IMR-90 (cell line): ENCODE results near the gene SPAG9. TPM values are rescaled to one million over a fixed set of nuclear protein-coding genes. Genes with fewer than 3 reads are reported as not detected.

ENCODE experiments used
- ATAC-seq: fragments of 200-7000 bp; cut with Tn5 transposase; 2 replicates; pipeline ENCODE4 v1.9.1; 2020; ENCODE audit warnings: low read depth, mild to moderate bottlenecking, moderate library complexity
- BruUV-seq: library from RNA; stranded (reverse); fragments of 400-500 nt; replicated peaks from 2 replicates; lab custom pipeline; 2021; lab: Mats Ljungman, UMichigan
- CTCF ChIA-PET: fragments of 300-600 bp; formaldehyde crosslinking; extraction: SDS; loops from one replicate; lab custom pipeline; 2021; ENCODE audit warnings: antibody characterized with exemption; lab: Yijun Ruan, JAX
- POLR2A ChIA-PET: fragments of 300-600 bp; sonication (Branson Sonifier 250); formaldehyde crosslinking; loops from one replicate; lab custom pipeline; 2022; ENCODE audit warnings: antibody characterized with exemption; ENCODE audit not compliant: unreplicated experiment; lab: Charles Lee
- DNase-seq: peaks from one replicate; pipeline ENCODE4 v3.0.0; 2013
- H2AFZ ChIP-seq: replicated peaks from 2 replicates; pipeline ENCODE3; 2013; ENCODE audit warnings: low read length, mild to moderate bottlenecking; ENCODE audit not compliant: poor library complexity
- H2AK5ac ChIP-seq: 2 replicates; pipeline ENCODE4 v1.6.1; 2013; ENCODE audit warnings: low read depth, low read length, inconsistent platforms
- H2AK9ac ChIP-seq: replicated peaks from 2 replicates; pipeline ENCODE3; 2013; ENCODE audit warnings: mild to moderate bottlenecking, low read depth, low read length, moderate library complexity; ENCODE audit not compliant: poor library complexity
- H2BK120ac ChIP-seq: 2 replicates; pipeline ENCODE4 v1.6.1; 2013; ENCODE audit warnings: low read depth, low read length, inconsistent platforms
- H2BK15ac ChIP-seq: 3 replicates; pipeline ENCODE4 v1.6.1; 2013; ENCODE audit warnings: low read depth, low read length, inconsistent platforms
- H2BK20ac ChIP-seq: 2 replicates; pipeline ENCODE4 v1.6.1; 2013; ENCODE audit warnings: low read depth, mild to moderate bottlenecking, inconsistent platforms, low read length, moderate library complexity
- H2BK5ac ChIP-seq: 2 replicates; pipeline ENCODE4 v1.6.1; 2013; ENCODE audit warnings: mild to moderate bottlenecking, low read depth, low read length, inconsistent platforms; ENCODE audit not compliant: poor library complexity, severe bottlenecking
- H3K14ac ChIP-seq: replicated peaks from 2 replicates; pipeline ENCODE4 v1.6.1; 2013; ENCODE audit warnings: low read depth, low read length, inconsistent platforms
- H3K18ac ChIP-seq: 2 replicates; pipeline ENCODE4 v1.6.1; 2013; ENCODE audit warnings: low read depth, low read length, control low read depth
- H3K23ac ChIP-seq: 2 replicates; pipeline ENCODE4 v1.6.1; 2013; ENCODE audit warnings: low read depth, low read length, inconsistent platforms
- H3K27ac ChIP-seq: 2 replicates; pipeline ENCODE4 v1.5.1; 2013; ENCODE audit warnings: mild to moderate bottlenecking, control low read depth, low read length; ENCODE audit not compliant: insufficient read depth
- H3K27me3 ChIP-seq: 2 replicates; pipeline ENCODE4 v1.6.1; 2013; ENCODE audit warnings: low read length; ENCODE audit not compliant: control insufficient read depth, insufficient read depth
- H3K36me3 ChIP-seq: 2 replicates; pipeline ENCODE4 v1.6.1; 2013; ENCODE audit warnings: low read length, mixed read lengths; ENCODE audit not compliant: control insufficient read depth, insufficient read depth
- H3K4ac ChIP-seq: 2 replicates; pipeline ENCODE4 v1.6.1; 2013; ENCODE audit warnings: low read depth, low read length, inconsistent platforms
- H3K4me1 ChIP-seq: 2 replicates; pipeline ENCODE4 v1.6.1; 2013; ENCODE audit warnings: low read length, mixed read lengths; ENCODE audit not compliant: control insufficient read depth, insufficient read depth
- H3K4me2 ChIP-seq: 2 replicates; pipeline ENCODE4 v1.6.1; 2013; ENCODE audit warnings: low read depth, mild to moderate bottlenecking, control low read depth, low read length, moderate library complexity
- H3K4me3 ChIP-seq: 2 replicates; pipeline ENCODE4 v1.5.1; 2013; ENCODE audit warnings: low read depth, mild to moderate bottlenecking, control low read depth, low read length, moderate library complexity; ENCODE audit not compliant: insufficient read depth
- H3K56ac ChIP-seq: 2 replicates; pipeline ENCODE4 v1.6.1; 2013; ENCODE audit warnings: low read length, inconsistent platforms; ENCODE audit not compliant: insufficient read depth; ENCODE audit errors: extremely low read depth
- H3K79me1 ChIP-seq, 2 experiments: 2 replicates each; pipeline ENCODE4 v1.6.1; 2013; ENCODE audit warnings: low read length in 2 of 2, inconsistent platforms in 1 of 2, low read depth in 1 of 2
- H3K9ac ChIP-seq: 2 replicates; pipeline ENCODE4 v1.6.1; 2013; ENCODE audit warnings: low read depth, low read length, control low read depth
- H3K9me1 ChIP-seq: 2 replicates; pipeline ENCODE4 v1.6.1; 2013; ENCODE audit warnings: low read length, inconsistent platforms; ENCODE audit not compliant: insufficient read depth
- H3K9me3 ChIP-seq: 2 replicates; pipeline ENCODE4 v1.6.1; 2013; ENCODE audit warnings: low read length; ENCODE audit not compliant: control insufficient read depth, insufficient read depth
- H4K20me1 ChIP-seq: 2 replicates; pipeline ENCODE4 v1.6.1; 2013; ENCODE audit warnings: low read length, inconsistent platforms; ENCODE audit not compliant: insufficient read depth
- H4K5ac ChIP-seq: 2 replicates; pipeline ENCODE4 v1.6.1; 2013; ENCODE audit warnings: mild to moderate bottlenecking, low read depth, low read length, control low read depth
- H4K8ac ChIP-seq, 2 experiments: 2 replicates each; pipeline ENCODE4 v1.6.1; 2013; ENCODE audit warnings: low read depth in 2 of 2, low read length in 2 of 2, control low read depth in 1 of 2, inconsistent platforms in 1 of 2
- H4K91ac ChIP-seq: 2 replicates; pipeline ENCODE4 v1.6.1; 2013; ENCODE audit warnings: low read depth, low read length, inconsistent platforms; ENCODE audit not compliant: insufficient read depth
- BHLHE40 ChIP-seq: fragments of 150-350 bp; IDR thresholded peaks from 2 replicates; pipeline ENCODE4 v1.6.1; 2016; ENCODE audit warnings: mild to moderate bottlenecking, low read depth, low read length
- CEBPB ChIP-seq: IDR thresholded peaks from 2 replicates; pipeline ENCODE4 v1.6.1; 2012; ENCODE audit warnings: low read depth, low read length, improper control_type of control experiment
- CHD1 ChIP-seq: IDR thresholded peaks from 2 replicates; pipeline ENCODE4 v1.6.1; 2012; ENCODE audit warnings: low read depth, low read length, improper control_type of control experiment
- FOS ChIP-seq: fragments of 150-350 bp; IDR thresholded peaks from 2 replicates; pipeline ENCODE4 v1.6.1; 2016; ENCODE audit warnings: low read depth, low read length
- MAFK ChIP-seq: IDR thresholded peaks from 2 replicates; pipeline ENCODE4 v1.6.1; 2012; ENCODE audit warnings: low read depth, low read length, improper control_type of control experiment
- NFE2L2 ChIP-seq: fragments of 150-350 bp; IDR thresholded peaks from 2 replicates; pipeline ENCODE4 v1.6.1; 2016; ENCODE audit warnings: low read depth, mild to moderate bottlenecking, low read length
- RCOR1 ChIP-seq: IDR thresholded peaks from 2 replicates; pipeline ENCODE4 v1.6.1; 2012; ENCODE audit warnings: mild to moderate bottlenecking, low read length, improper control_type of control experiment; ENCODE audit not compliant: insufficient replicate concordance
- RFX5 ChIP-seq: IDR thresholded peaks from 2 replicates; pipeline ENCODE4 v1.8.0; 2012; ENCODE audit warnings: low read depth, mild to moderate bottlenecking, low read length, moderate library complexity
- SMC3 ChIP-seq: fragments of 150-350 bp; IDR thresholded peaks from 2 replicates; pipeline ENCODE4 v1.6.1; 2016; ENCODE audit warnings: low read depth, mild to moderate bottlenecking, antibody characterized with exemption, low read length, moderate library complexity
- WGBS, 2 experiments: methylation state at CpG; one replicate each; pipeline versions ENCODE4 v1.1.5 to v1.1.7; 2013; ENCODE audit warnings: missing lambda C conversion rate in 2 of 2; ENCODE audit not compliant: insufficient read length in 1 of 2; ENCODE audit errors: extremely low coverage in 2 of 2; 5-methylcytosine and 5-hydroxymethylcytosine counted together
- dilution Hi-C: fragments of 300-500 bp; cut with HindIII; formaldehyde crosslinking; loops from one replicate; pipeline ENCODE4 v1.14.3; 2018; ENCODE audit warnings: low sequenced_read_pairs; ENCODE audit not compliant: unreplicated experiment
- in situ Hi-C: fragments of 300-500 bp; cut with MboI; formaldehyde crosslinking; loops from 3 replicates; pipeline ENCODE4 v1.14.3; 2019; ENCODE audit warnings: low sequenced_read_pairs, inconsistent platforms, mixed read lengths
- intact Hi-C: fragments of 100-400 bp; cut with micrococcal nuclease; formaldehyde crosslinking; loops from 2 replicates; pipeline ENCODE4 v1.10.0; 2022
- polyA plus RNA-seq, 3 experiments: library from polyadenylated mRNA; depleted of rRNA; stranded (reverse); fragments of >200 nt; gene quantifications; 2 replicates each; pipeline ENCODE4 v1.2.3, GENCODE V29; 2012; ENCODE audit warnings: low replicate concordance in 1 of 3
- total RNA-seq: library from RNA; depleted of rRNA; stranded (reverse); fragments of >200 nt; gene quantifications from 2 replicates; pipeline ENCODE4 v1.2.3, GENCODE V29; 2012
- TF ChIP-seq, protein P1 (sequence below): conservative IDR thresholded peaks from 2 replicates; pipeline ENCODE4 v1.5.1; 2012; ENCODE audit warnings: mild to moderate bottlenecking, low read depth, low read length, improper control_type of control experiment
- TF ChIP-seq, protein P2 (sequence below): fragments of 150-350 bp; IDR thresholded peaks from 2 replicates; pipeline ENCODE4 v1.6.1; 2016; ENCODE audit warnings: low read depth, mild to moderate bottlenecking, low read length, moderate library complexity, borderline replicate concordance

The SPAG9 gene
- total and polyA plus RNA-seq, 2 of the 4 experiments (the other 2 are of a cell fraction), result 26.7 to 75.5 TPM

DNA sequence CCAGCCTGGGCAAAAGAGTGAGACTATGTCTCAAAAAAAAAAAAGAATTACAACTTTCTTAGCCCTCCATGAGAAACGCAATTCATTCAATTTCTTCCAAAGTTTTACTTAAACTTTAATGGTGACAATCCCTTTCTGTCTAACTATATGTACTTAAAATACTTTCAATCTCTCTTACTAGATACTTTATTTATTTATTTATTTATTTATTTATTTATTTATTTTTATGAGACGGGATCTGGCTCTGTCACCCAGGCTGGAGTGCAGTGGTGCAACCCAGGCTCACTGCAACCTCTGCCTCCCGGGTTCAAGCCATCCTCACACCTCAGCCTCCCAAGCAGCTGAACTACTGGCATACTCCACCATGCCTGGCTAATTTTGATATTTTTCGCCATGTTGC, 108.1 kb downstream of the SPAG9 start:
- Histone ChIP-seq H3K18ac (no peak overlapping the region), H3K9ac (no peak overlapping the region), H3K23ac (no peak overlapping the region), H3K79me1 (peaks cover 0 to 7% of the 10 kb centered on the region in 2 experiments; a peak in 2 of 4 replicates), H3K9me1 (no peaks in the 10 kb centered on the region), H3K27me3 (no peaks in the 10 kb centered on the region), H4K20me1 (no peaks in the 10 kb centered on the region), H3K9me3 (no peaks in the 10 kb centered on the region), H2BK15ac (no peak overlapping the region), H2BK5ac (no peak overlapping the region), H2AFZ (no peak overlapping the region), H3K4me2 (no peak overlapping the region), H3K4ac (no peak overlapping the region), H2BK120ac (no peak overlapping the region), H3K14ac (no peak overlapping the region), H4K8ac (no peak overlapping the region), H3K36me3 (peaks cover 11% of the 10 kb centered on the region), H4K5ac (no peak overlapping the region), H3K4me3 (no peak overlapping the region), H3K27ac (no peak overlapping the region), H4K91ac (no peak overlapping the region), H3K56ac (no peak overlapping the region), H2BK20ac (no peak overlapping the region), H2AK9ac (no peak overlapping the region), H3K4me1 (no peaks in the 10 kb centered on the region), H2AK5ac (no peak overlapping the region)
- no peak for ATAC-seq
- ChIA-PET POLR2A (no interaction called here), CTCF (no interaction called here)
- no peak for DNase-seq
- 100% methylated on average over 2 of the region's 4 CpGs; no CpG with 5 or more reads in 1 of the 2 experiments for WGBS, 2 experiments
- in situ Hi-C loops (no loop called here), intact Hi-C loops (no loop called here), dilution Hi-C loops (no loop called here)
- TF ChIP-seq CHD1 (no peak), RCOR1 (no peak), SMC3 (no peak), MAFK (no peak), CEBPB (no peak), RFX5 (no peak), BHLHE40 (no peak), NFE2L2 (no peak), FOS (no peak)
- TF ChIP-seq, protein P1, sequence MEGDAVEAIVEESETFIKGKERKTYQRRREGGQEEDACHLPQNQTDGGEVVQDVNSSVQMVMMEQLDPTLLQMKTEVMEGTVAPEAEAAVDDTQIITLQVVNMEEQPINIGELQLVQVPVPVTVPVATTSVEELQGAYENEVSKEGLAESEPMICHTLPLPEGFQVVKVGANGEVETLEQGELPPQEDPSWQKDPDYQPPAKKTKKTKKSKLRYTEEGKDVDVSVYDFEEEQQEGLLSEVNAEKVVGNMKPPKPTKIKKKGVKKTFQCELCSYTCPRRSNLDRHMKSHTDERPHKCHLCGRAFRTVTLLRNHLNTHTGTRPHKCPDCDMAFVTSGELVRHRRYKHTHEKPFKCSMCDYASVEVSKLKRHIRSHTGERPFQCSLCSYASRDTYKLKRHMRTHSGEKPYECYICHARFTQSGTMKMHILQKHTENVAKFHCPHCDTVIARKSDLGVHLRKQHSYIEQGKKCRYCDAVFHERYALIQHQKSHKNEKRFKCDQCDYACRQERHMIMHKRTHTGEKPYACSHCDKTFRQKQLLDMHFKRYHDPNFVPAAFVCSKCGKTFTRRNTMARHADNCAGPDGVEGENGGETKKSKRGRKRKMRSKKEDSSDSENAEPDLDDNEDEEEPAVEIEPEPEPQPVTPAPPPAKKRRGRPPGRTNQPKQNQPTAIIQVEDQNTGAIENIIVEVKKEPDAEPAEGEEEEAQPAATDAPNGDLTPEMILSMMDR, result no peak
- TF ChIP-seq, protein P2, sequence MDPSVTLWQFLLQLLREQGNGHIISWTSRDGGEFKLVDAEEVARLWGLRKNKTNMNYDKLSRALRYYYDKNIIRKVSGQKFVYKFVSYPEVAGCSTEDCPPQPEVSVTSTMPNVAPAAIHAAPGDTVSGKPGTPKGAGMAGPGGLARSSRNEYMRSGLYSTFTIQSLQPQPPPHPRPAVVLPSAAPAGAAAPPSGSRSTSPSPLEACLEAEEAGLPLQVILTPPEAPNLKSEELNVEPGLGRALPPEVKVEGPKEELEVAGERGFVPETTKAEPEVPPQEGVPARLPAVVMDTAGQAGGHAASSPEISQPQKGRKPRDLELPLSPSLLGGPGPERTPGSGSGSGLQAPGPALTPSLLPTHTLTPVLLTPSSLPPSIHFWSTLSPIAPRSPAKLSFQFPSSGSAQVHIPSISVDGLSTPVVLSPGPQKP, result no peak
- no TSS peak for BruUV-seq
